CD4-positive, alpha-beta T cell treated with Interferon gamma for 1 hour (primary cell): ENCODE results near the gene NCAPG.

Experiments used
- DNase-seq: peaks from one replicate; pipeline ENCODE4 v3.0.0-alpha.2; 2020

Gene NCAPG

DNA sequence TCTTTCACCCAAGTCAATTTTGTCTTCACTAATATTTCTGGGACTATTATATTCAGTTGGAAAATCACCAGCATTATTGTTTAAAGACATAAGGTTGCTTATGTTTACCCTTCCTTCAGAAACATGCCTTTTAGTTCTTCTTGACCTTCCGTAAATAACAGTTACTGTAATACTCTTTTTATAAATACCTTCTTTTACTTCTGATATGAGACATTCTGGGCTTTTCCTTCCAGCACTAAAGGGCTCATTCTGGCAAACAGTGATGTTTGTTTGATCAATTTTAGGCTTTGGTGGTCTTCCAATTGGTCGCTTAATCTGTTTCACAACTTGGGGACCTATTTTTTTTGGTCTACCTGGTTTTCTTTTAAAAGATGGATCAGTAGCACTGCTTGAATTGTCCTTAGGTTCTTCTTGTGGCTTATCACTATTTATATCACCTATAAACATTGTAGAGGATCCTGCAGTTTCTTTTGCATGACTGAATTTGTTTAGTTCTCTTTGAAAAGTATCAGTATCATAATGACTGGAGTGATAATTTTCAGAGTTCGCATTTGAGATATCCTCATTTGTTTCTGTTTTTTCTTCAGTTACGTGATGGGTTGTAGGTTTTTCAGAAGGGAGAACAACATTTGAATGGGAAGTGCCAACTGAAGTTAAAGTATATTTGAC lies 64.8 kb downstream of the NCAPG start:
- no peak for DNase-seq

GRCh38 chr4:17876943-17877342 lies 66.2 kb downstream of the NCAPG start:
- DNase-seq: no peak

GRCh38 chr4:17877661-17878060 lies 66.9 kb downstream of the NCAPG start:
- no peak for DNase-seq

DNA sequence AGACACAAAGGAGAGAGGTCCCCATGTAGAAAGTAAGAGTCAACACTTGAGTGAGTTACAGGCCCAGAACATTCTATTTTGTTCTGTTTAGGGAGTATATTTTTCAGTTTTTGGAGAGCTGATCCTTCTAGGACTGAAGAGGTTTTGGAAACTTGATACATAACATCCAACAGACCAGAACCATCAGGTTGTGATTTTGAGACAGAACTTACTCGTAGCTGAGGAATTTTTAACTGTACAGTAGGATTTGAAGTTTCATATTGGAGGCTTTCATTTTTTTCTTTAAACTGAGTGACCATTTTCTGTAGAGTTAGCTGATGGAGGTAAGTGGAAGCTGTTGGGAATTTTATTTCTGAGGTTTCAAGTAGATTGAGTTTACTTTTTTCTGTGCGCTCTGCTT lies 73.3 kb downstream of the NCAPG start:
- no peak for DNase-seq

- DNase-seq: no peak
Measured at GRCh38 chr4:17884511-17884910, 73.7 kb downstream of the NCAPG start.

DNA sequence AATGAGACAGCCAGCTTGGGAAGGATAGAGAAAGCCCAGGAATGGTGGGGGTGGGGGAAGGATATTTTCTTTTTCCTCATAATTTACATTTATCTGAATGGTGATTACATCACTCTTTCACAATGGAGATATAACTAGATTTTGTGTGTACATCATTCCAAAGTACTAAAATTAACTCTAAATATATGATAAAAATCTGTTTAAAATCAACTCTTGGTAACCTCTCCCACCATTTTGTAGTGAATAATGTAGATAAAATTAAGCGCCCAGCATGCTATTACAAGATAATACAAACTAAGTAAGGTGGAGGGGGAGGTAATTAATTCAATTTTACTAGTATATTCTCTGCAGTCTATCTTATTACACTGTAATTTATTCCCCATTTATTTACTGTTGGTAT lies 78.9 kb downstream of the NCAPG start:
- no peak for DNase-seq

GRCh38 chr4:17894421-17894820 lies 83.6 kb downstream of the NCAPG start:
- DNase-seq: no peak
